ENCODE data around the gene SORBS2.
A peak's percentile ranks its signal among the peaks of the same experiment; 100 is the strongest.

Gene SORBS2

GRCh38 chr4:185625503-185625902, 186.5 kb downstream of the SORBS2 start:
- DNase-seq = no peak

- DNase-seq = no peak
Measured at GRCh38 chr4:185624259-185624589, 187.8 kb downstream of the SORBS2 start.

- DNase-seq = no peak
Measured at GRCh38 chr4:185623444-185624258, 188.3 kb downstream of the SORBS2 start.

GRCh38 chr4:185608185-185608584, 203.8 kb downstream of the SORBS2 start:
- DNase-seq = no peak

GRCh38 chr4:185602397-185602796, 209.6 kb downstream of the SORBS2 start:
- no peak for DNase-seq

- DNase-seq = no peak
Measured at GRCh38 chr4:185600801-185601434, 211.1 kb downstream of the SORBS2 start.

GRCh38 chr4:185599553-185600243, 212.3 kb downstream of the SORBS2 start:
- no peak for DNase-seq

- DNase-seq = no peak
Measured at GRCh38 chr4:185598846-185599552, 213.0 kb downstream of the SORBS2 start.

- peak; percentile 64 for DNase-seq
Measured at GRCh38 chr4:185597532-185598188, 214.3 kb downstream of the SORBS2 start.

GRCh38 chr4:185592845-185593488, 219.0 kb downstream of the SORBS2 start:
- no peak for DNase-seq

GRCh38 chr4:185592438-185592837, 219.6 kb downstream of the SORBS2 start:
- DNase-seq = no peak

- no peak for DNase-seq
Measured at GRCh38 chr4:185591679-185592141, 220.3 kb downstream of the SORBS2 start.

GRCh38 chr4:185590982-185591381, 221.0 kb downstream of the SORBS2 start:
- DNase-seq = no peak

GRCh38 chr4:185589067-185589836, 222.7 kb downstream of the SORBS2 start:
- DNase-seq = no peak

GRCh38 chr4:185587427-185588161, 224.4 kb downstream of the SORBS2 start:
- peak; percentile 75 for DNase-seq

- DNase-seq = no peak
Measured at GRCh38 chr4:185587030-185587426, 225.0 kb downstream of the SORBS2 start.

- no peak for DNase-seq
Measured at GRCh38 chr4:185585211-185585610, 226.8 kb downstream of the SORBS2 start.

GRCh38 chr4:185583813-185584212, 228.2 kb downstream of the SORBS2 start:
- no peak for DNase-seq

- DNase-seq = no peak
Measured at GRCh38 chr4:185582651-185583400, 229.2 kb downstream of the SORBS2 start.

GRCh38 chr4:185580699-185581098, 231.3 kb downstream of the SORBS2 start:
- DNase-seq = no peak
